Measurements from ENCODE around the gene COX20.

COX20 gene

GRCh38 chr1:244851546-244852231 is 16.2 kb downstream of the COX20 start:
- TF ChIP-seq SUZ12 (IDR thresholded peaks at IDR 0.05; ENCODE audit: extremely low read depth, insufficient read depth, insufficient read length) (no peak), YY1 (IDR thresholded peaks at IDR 0.05; ENCODE audit: insufficient read depth, insufficient read length) (no peak), ZNF274 (IDR thresholded peaks at IDR 0.05; ENCODE audit: low read depth, low read length) (no peak)
- H3K9ac ChIP-seq (ENCODE audit: insufficient read length, low read depth), result no peak overlapping the region
- peaks cover 99% of the 10 kb centered on the region for H3K36me3 ChIP-seq (ENCODE audit: insufficient read depth, insufficient read length, low read length)
- no peak for DNase-seq (ENCODE audit: low read depth, low spot score)
- H3K27me3 ChIP-seq (ENCODE audit: insufficient read depth, insufficient read length), result no peaks in the 10 kb centered on the region
- H3K9me3 ChIP-seq (ENCODE audit: insufficient read depth, low read length), result no peaks in the 10 kb centered on the region
- H3K4me1 ChIP-seq (ENCODE audit: insufficient read depth, insufficient read length), result no peaks in the 10 kb centered on the region
- H3K4me3 ChIP-seq (ENCODE audit: insufficient read length, low read depth), result no peak overlapping the region

GRCh38 chr1:244852694-244853093 is 17.2 kb downstream of the COX20 start:
- no peak for DNase-seq (ENCODE audit: low read depth, low spot score)
- Histone ChIP-seq H3K4me3 (ENCODE audit: insufficient read length, low read depth) (no peak overlapping the region), H3K36me3 (ENCODE audit: insufficient read depth, insufficient read length, low read length) (peaks cover 99% of the 10 kb centered on the region), H3K9ac (ENCODE audit: insufficient read length, low read depth) (no peak overlapping the region), H3K27me3 (ENCODE audit: insufficient read depth, insufficient read length) (no peaks in the 10 kb centered on the region), H3K9me3 (ENCODE audit: insufficient read depth, low read length) (no peaks in the 10 kb centered on the region), H3K4me1 (ENCODE audit: insufficient read depth, insufficient read length) (no peaks in the 10 kb centered on the region)
- TF ChIP-seq YY1 (IDR thresholded peaks at IDR 0.05; ENCODE audit: insufficient read depth, insufficient read length) (no peak), SUZ12 (IDR thresholded peaks at IDR 0.05; ENCODE audit: extremely low read depth, insufficient read depth, insufficient read length) (no peak)

- H3K27me3 ChIP-seq (ENCODE audit: insufficient read depth, insufficient read length), result no peaks in the 10 kb centered on the region
- no peak overlapping the region for H3K9ac ChIP-seq (ENCODE audit: insufficient read length, low read depth)
- H3K9me3 ChIP-seq (ENCODE audit: insufficient read depth, low read length), result no peaks in the 10 kb centered on the region
- no peaks in the 10 kb centered on the region for H3K4me1 ChIP-seq (ENCODE audit: insufficient read depth, insufficient read length)
- no peak overlapping the region for H3K4me3 ChIP-seq (ENCODE audit: insufficient read length, low read depth)
- peaks cover 99% of the 10 kb centered on the region for H3K36me3 ChIP-seq (ENCODE audit: insufficient read depth, insufficient read length, low read length)
- DNase-seq (ENCODE audit: low read depth, low spot score), result no peak
- TF ChIP-seq ZNF274 (IDR thresholded peaks at IDR 0.05; ENCODE audit: low read depth, low read length), result no peak
- no peak for TF ChIP-seq SUZ12 (IDR thresholded peaks at IDR 0.05; ENCODE audit: extremely low read depth, insufficient read depth, insufficient read length)
- no peak for TF ChIP-seq YY1 (IDR thresholded peaks at IDR 0.05; ENCODE audit: insufficient read depth, insufficient read length)
Observed at GRCh38 chr1:244854166-244854565, 18.7 kb downstream of the COX20 start.

- no peak for DNase-seq (ENCODE audit: low read depth, low spot score)
- peaks cover 99% of the 10 kb centered on the region for H3K36me3 ChIP-seq (ENCODE audit: insufficient read depth, insufficient read length, low read length)
- H3K27me3 ChIP-seq (ENCODE audit: insufficient read depth, insufficient read length), result no peaks in the 10 kb centered on the region
- H3K9me3 ChIP-seq (ENCODE audit: insufficient read depth, low read length), result no peaks in the 10 kb centered on the region
- no peak overlapping the region for H3K9ac ChIP-seq (ENCODE audit: insufficient read length, low read depth)
- TF ChIP-seq ZNF274 (IDR thresholded peaks at IDR 0.05; ENCODE audit: low read depth, low read length), result no peak
- no peak for TF ChIP-seq YY1 (IDR thresholded peaks at IDR 0.05; ENCODE audit: insufficient read depth, insufficient read length)
- TF ChIP-seq SUZ12 (IDR thresholded peaks at IDR 0.05; ENCODE audit: extremely low read depth, insufficient read depth, insufficient read length), result no peak
- no peak overlapping the region for H3K4me3 ChIP-seq (ENCODE audit: insufficient read length, low read depth)
- peaks cover 2% of the 10 kb centered on the region for H3K4me1 ChIP-seq (ENCODE audit: insufficient read depth, insufficient read length)
Observed at GRCh38 chr1:244854865-244855578, 19.6 kb downstream of the COX20 start.

GRCh38 chr1:244857761-244858160 is 22.3 kb downstream of the COX20 start:
- H3K9me3 ChIP-seq (ENCODE audit: insufficient read depth, low read length), result no peaks in the 10 kb centered on the region
- peaks cover 3% of the 10 kb centered on the region for H3K4me1 ChIP-seq (ENCODE audit: insufficient read depth, insufficient read length)
- H3K9ac ChIP-seq (ENCODE audit: insufficient read length, low read depth), result no peak overlapping the region
- H3K36me3 ChIP-seq (ENCODE audit: insufficient read depth, insufficient read length, low read length), result peaks cover 99% of the 10 kb centered on the region
- TF ChIP-seq YY1 (IDR thresholded peaks at IDR 0.05; ENCODE audit: insufficient read depth, insufficient read length), result no peak
- H3K4me3 ChIP-seq (ENCODE audit: insufficient read length, low read depth), result no peak overlapping the region
- H3K27me3 ChIP-seq (ENCODE audit: insufficient read depth, insufficient read length), result no peaks in the 10 kb centered on the region
- DNase-seq (ENCODE audit: low read depth, low spot score), result no peak

GRCh38 chr1:244858357-244858756 is 22.9 kb downstream of the COX20 start:
- no peaks in the 10 kb centered on the region for H3K27me3 ChIP-seq (ENCODE audit: insufficient read depth, insufficient read length)
- DNase-seq (ENCODE audit: low read depth, low spot score), result no peak
- TF ChIP-seq YY1 (IDR thresholded peaks at IDR 0.05; ENCODE audit: insufficient read depth, insufficient read length) (no peak), ZNF274 (IDR thresholded peaks at IDR 0.05; ENCODE audit: low read depth, low read length) (no peak), SUZ12 (IDR thresholded peaks at IDR 0.05; ENCODE audit: extremely low read depth, insufficient read depth, insufficient read length) (no peak)
- H3K9ac ChIP-seq (ENCODE audit: insufficient read length, low read depth), result no peak overlapping the region
- H3K4me3 ChIP-seq (ENCODE audit: insufficient read length, low read depth), result no peak overlapping the region
- no peaks in the 10 kb centered on the region for H3K9me3 ChIP-seq (ENCODE audit: insufficient read depth, low read length)
- H3K4me1 ChIP-seq (ENCODE audit: insufficient read depth, insufficient read length), result peaks cover 3% of the 10 kb centered on the region
- H3K36me3 ChIP-seq (ENCODE audit: insufficient read depth, insufficient read length, low read length), result peaks cover 94% of the 10 kb centered on the region

GRCh38 chr1:244860078-244860477 is 24.6 kb downstream of the COX20 start:
- Histone ChIP-seq H3K9ac (ENCODE audit: insufficient read length, low read depth) (peak overlapping the region; percentile 52), H3K27me3 (ENCODE audit: insufficient read depth, insufficient read length) (no peaks in the 10 kb centered on the region), H3K4me3 (ENCODE audit: insufficient read length, low read depth) (peak overlapping the region; percentile 6), H3K4me1 (ENCODE audit: insufficient read depth, insufficient read length) (peaks cover 3% of the 10 kb centered on the region), H3K9me3 (ENCODE audit: insufficient read depth, low read length) (no peaks in the 10 kb centered on the region), H3K36me3 (ENCODE audit: insufficient read depth, insufficient read length, low read length) (peaks cover 84% of the 10 kb centered on the region)
- no peak for TF ChIP-seq SUZ12 (IDR thresholded peaks at IDR 0.05; ENCODE audit: extremely low read depth, insufficient read depth, insufficient read length)
- TF ChIP-seq ZNF274 (IDR thresholded peaks at IDR 0.05; ENCODE audit: low read depth, low read length), result no peak
- no peak for TF ChIP-seq YY1 (IDR thresholded peaks at IDR 0.05; ENCODE audit: insufficient read depth, insufficient read length)
- DNase-seq (ENCODE audit: low read depth, low spot score), result no peak
